Mucosa of rectum (tissue), 2 donors: ENCODE measurements around the gene SMNDC1.

Experiments
- H3K27ac ChIP-seq, 2 donors: one replicate each; pipeline ENCODE4 v1.7.0; 2013; ENCODE audit warnings: inconsistent platforms in 2 of 2, low read depth in 2 of 2, low read length in 2 of 2
- H3K27me3 ChIP-seq, 2 donors: one replicate each; pipeline ENCODE4 v1.7.0; 2013; ENCODE audit warnings: low read length in 2 of 2; ENCODE audit not compliant: control insufficient read depth in 2 of 2, insufficient read depth in 2 of 2
- H3K36me3 ChIP-seq, 2 donors: one replicate each; pipeline ENCODE4 v1.7.0; 2013; ENCODE audit warnings: low read length in 2 of 2; ENCODE audit not compliant: control insufficient read depth in 2 of 2, insufficient read depth in 2 of 2
- H3K4me1 ChIP-seq, 2 donors: one replicate each; pipeline ENCODE4 v1.7.0; 2013; ENCODE audit warnings: low read length in 2 of 2, mild to moderate bottlenecking in 1 of 2; ENCODE audit not compliant: control insufficient read depth in 2 of 2, insufficient read depth in 2 of 2
- H3K4me3 ChIP-seq, 2 donors: one replicate each; pipeline ENCODE4 v1.7.0; 2013; ENCODE audit warnings: low read length in 2 of 2
- H3K9ac ChIP-seq, 2 donors: one replicate each; pipeline ENCODE4 v1.7.0; 2013; ENCODE audit warnings: low read length in 2 of 2, low read depth in 1 of 2, mild to moderate bottlenecking in 1 of 2
- H3K9me3 ChIP-seq, 2 donors: one replicate each; pipeline ENCODE4 v1.7.0; 2013; ENCODE audit warnings: low read length in 2 of 2; ENCODE audit not compliant: control insufficient read depth in 2 of 2
- donor health status: healthy.
- donor health status: Normal muscosa, but diverticular disease.

Gene SMNDC1

GRCh38 chr10:110312206-110312605 is 7.5 kb upstream of the SMNDC1 start:
- no peak overlapping the region for H3K9ac ChIP-seq
- no peak overlapping the region for H3K27ac ChIP-seq
- no peaks in the 10 kb centered on the region for H3K9me3 ChIP-seq
- no peaks in the 10 kb centered on the region for H3K36me3 ChIP-seq
- peaks cover 0 to 10% of the 10 kb centered on the region in 2 donors for H3K27me3 ChIP-seq
- no peaks in the 10 kb centered on the region for H3K4me1 ChIP-seq
- no peak overlapping the region for H3K4me3 ChIP-seq

- H3K9ac ChIP-seq = no peak overlapping the region
- peaks cover 0 to 10% of the 10 kb centered on the region in 2 donors for H3K27me3 ChIP-seq
- no peaks in the 10 kb centered on the region for H3K36me3 ChIP-seq
- no peaks in the 10 kb centered on the region for H3K9me3 ChIP-seq
- no peak overlapping the region for H3K27ac ChIP-seq
- no peak overlapping the region for H3K4me3 ChIP-seq
- H3K4me1 ChIP-seq = no peaks in the 10 kb centered on the region
Observed at GRCh38 chr10:110311357-110311949, 6.7 kb upstream of the SMNDC1 start.

GRCh38 chr10:110310741-110311140 is 6.0 kb upstream of the SMNDC1 start:
- H3K9ac ChIP-seq = no peak overlapping the region
- no peak overlapping the region for H3K27ac ChIP-seq
- H3K4me3 ChIP-seq = no peak overlapping the region
- H3K27me3 ChIP-seq = peaks cover 0 to 10% of the 10 kb centered on the region in 2 donors
- H3K36me3 ChIP-seq = no peaks in the 10 kb centered on the region
- H3K9me3 ChIP-seq = no peaks in the 10 kb centered on the region
- no peaks in the 10 kb centered on the region for H3K4me1 ChIP-seq

- Histone ChIP-seq H3K9ac (no peak overlapping the region), H3K27me3 (peaks cover 0 to 6% of the 10 kb centered on the region in 2 donors), H3K4me1 (peaks cover 5 to 11% of the 10 kb centered on the region in 2 donors), H3K4me3 (no peak overlapping the region), H3K36me3 (peaks cover under 1 to 5% of the 10 kb centered on the region in 2 donors), H3K9me3 (no peaks in the 10 kb centered on the region), H3K27ac (no peak overlapping the region)
Observed at GRCh38 chr10:110307805-110308204, 3.1 kb upstream of the SMNDC1 start.

GRCh38 chr10:110306452-110306768 is 1.7 kb upstream of the SMNDC1 start:
- peaks cover 5 to 11% of the 10 kb centered on the region in 2 donors for H3K4me1 ChIP-seq
- no peaks in the 10 kb centered on the region for H3K9me3 ChIP-seq
- no peak overlapping the region for H3K27ac ChIP-seq
- peaks cover 13 to 15% of the 10 kb centered on the region in 2 donors for H3K36me3 ChIP-seq
- H3K27me3 ChIP-seq = no peaks in the 10 kb centered on the region
- no peak overlapping the region for H3K4me3 ChIP-seq
- no peak overlapping the region for H3K9ac ChIP-seq

GRCh38 chr10:110305767-110306451 is 1.2 kb upstream of the SMNDC1 start:
- Histone ChIP-seq H3K36me3 (peaks cover 13 to 17% of the 10 kb centered on the region in 2 donors), H3K27me3 (no peaks in the 10 kb centered on the region), H3K4me1 (peaks cover 5 to 11% of the 10 kb centered on the region in 2 donors), H3K27ac (no peak overlapping the region), H3K9ac (no peak overlapping the region), H3K9me3 (no peaks in the 10 kb centered on the region), H3K4me3 (peak overlapping the region; percentile 75 to 92)

- H3K27ac ChIP-seq = peak overlapping the region; percentile 89 to 93
- peaks cover 22 to 27% of the 10 kb centered on the region in 2 donors for H3K36me3 ChIP-seq
- peaks cover 5 to 11% of the 10 kb centered on the region in 2 donors for H3K4me1 ChIP-seq
- no peaks in the 10 kb centered on the region for H3K27me3 ChIP-seq
- peak overlapping the region; percentile 75 to 92 for H3K4me3 ChIP-seq
- H3K9me3 ChIP-seq = no peaks in the 10 kb centered on the region
- peak overlapping the region; percentile 88 to 90 for H3K9ac ChIP-seq
Observed at GRCh38 chr10:110304394-110304779, 333 bp downstream of the SMNDC1 start.

GRCh38 chr10:110303681-110304080 is 1.0 kb downstream of the SMNDC1 start:
- Histone ChIP-seq H3K36me3 (peaks cover 30 to 34% of the 10 kb centered on the region in 2 donors), H3K4me3 (peak overlapping the region; percentile 75 to 92), H3K4me1 (peaks cover 5 to 11% of the 10 kb centered on the region in 2 donors), H3K27me3 (no peaks in the 10 kb centered on the region), H3K27ac (no peak overlapping the region), H3K9ac (peak overlapping the region; percentile 88 to 90), H3K9me3 (no peaks in the 10 kb centered on the region)

GRCh38 chr10:110300486-110300986 is 4.2 kb downstream of the SMNDC1 start:
- Histone ChIP-seq H3K36me3 (peaks cover 49 to 57% of the 10 kb centered on the region in 2 donors), H3K27ac (no peak overlapping the region), H3K9ac (no peak overlapping the region), H3K4me3 (no peak overlapping the region), H3K27me3 (no peaks in the 10 kb centered on the region), H3K4me1 (peaks cover 5 to 11% of the 10 kb centered on the region in 2 donors), H3K9me3 (no peaks in the 10 kb centered on the region)

- Histone ChIP-seq H3K4me3 (no peak overlapping the region), H3K9me3 (no peaks in the 10 kb centered on the region), H3K9ac (no peak overlapping the region), H3K27ac (no peak overlapping the region), H3K27me3 (no peaks in the 10 kb centered on the region), H3K4me1 (no peaks in the 10 kb centered on the region), H3K36me3 (peaks cover 69 to 73% of the 10 kb centered on the region in 2 donors)
Observed at GRCh38 chr10:110296966-110297365, 7.8 kb downstream of the SMNDC1 start.
